IPS DF 6.9 (cell line): ENCODE measurements around the gene LCORL.

Experiments used
- DNase-seq: peaks from one replicate; pipeline ENCODE4 v3.0.0-alpha.2; 2013; ENCODE audit warnings: low read depth, low spot score
- H3K27ac ChIP-seq: one replicate; pipeline ENCODE4 v1.5.1; 2013; ENCODE audit warnings: low read length, control low read depth
- H3K27me3 ChIP-seq: 2 replicates; pipeline ENCODE4 v1.6.1; 2013; ENCODE audit warnings: mild to moderate bottlenecking, low read length; ENCODE audit not compliant: control insufficient read depth, insufficient read depth
- H3K36me3 ChIP-seq: 2 replicates; pipeline ENCODE4 v1.6.1; 2013; ENCODE audit warnings: low read length; ENCODE audit not compliant: control insufficient read depth, insufficient read depth
- H3K4me1 ChIP-seq: 2 replicates; pipeline ENCODE4 v1.6.1; 2013; ENCODE audit warnings: low read length; ENCODE audit not compliant: control insufficient read depth, insufficient read depth
- H3K4me3 ChIP-seq: 2 replicates; pipeline ENCODE4 v1.5.1; 2013; ENCODE audit warnings: mild to moderate bottlenecking, low read length
- H3K9me3 ChIP-seq: 2 replicates; pipeline ENCODE4 v1.6.1; 2013; ENCODE audit warnings: low read length, inconsistent platforms; ENCODE audit not compliant: control insufficient read depth, insufficient read depth
- WGBS: extraction: QIAGEN DNeasy Blood & Tissue Kit; methylation state at CpG from one replicate; pipeline ENCODE4 v1.1.7; 2013; ENCODE audit warnings: mixed read lengths, missing lambda C conversion rate; ENCODE audit not compliant: insufficient read length, insufficient coverage; 5-methylcytosine and 5-hydroxymethylcytosine counted together

The LCORL gene

DNA sequence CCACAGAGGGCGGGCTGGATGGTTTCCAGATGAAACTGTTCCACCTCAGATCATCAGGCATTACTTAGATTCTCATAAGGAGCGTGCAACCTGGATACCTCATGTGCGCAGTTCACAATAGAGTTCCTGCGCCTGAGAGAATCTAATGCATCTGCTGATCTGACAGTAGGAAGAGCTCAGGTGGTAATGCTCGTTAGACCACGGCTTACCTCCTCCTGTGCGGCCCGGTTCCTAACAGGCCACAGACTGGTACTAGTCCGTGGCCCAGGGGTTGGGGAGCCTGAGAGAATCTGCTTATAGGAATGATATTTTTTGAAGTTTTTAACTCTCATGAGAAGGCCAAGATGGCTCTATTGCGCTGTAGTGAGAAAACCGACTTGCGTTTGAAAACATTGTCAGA is 205.4 kb downstream of the LCORL start:
- no CpG with 5 or more reads among the region's 12 CpGs for WGBS
- H3K4me3 ChIP-seq = no peak overlapping the region
- H3K36me3 ChIP-seq = no peaks in the 10 kb centered on the region; the same call in 1 of the 2 replicates

DNA sequence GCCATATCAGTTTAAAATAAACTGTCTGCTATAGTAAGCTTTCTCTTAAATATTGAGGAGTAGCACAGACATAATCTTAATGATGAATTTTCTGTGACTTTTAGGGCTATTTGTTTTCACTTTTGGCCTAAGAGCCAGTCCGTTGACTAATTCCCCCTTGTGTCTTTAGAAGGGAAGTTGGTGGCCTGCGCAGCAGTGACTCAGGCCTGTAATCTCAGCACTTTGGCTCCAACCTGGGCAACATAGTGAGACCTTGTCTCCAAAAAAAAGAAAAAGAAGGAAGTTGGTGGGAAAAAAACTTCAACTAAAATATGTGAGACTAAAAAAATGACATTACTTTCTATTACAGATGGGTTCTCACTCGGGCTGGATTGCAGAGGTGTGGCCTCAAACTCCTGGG is 207.4 kb downstream of the LCORL start:
- Histone ChIP-seq H3K4me1 (no peaks in the 10 kb centered on the region), H3K27ac (no peak overlapping the region), H3K9me3 (no peaks in the 10 kb centered on the region), H3K36me3 (no peaks in the 10 kb centered on the region; the same call in 1 of the 2 replicates), H3K27me3 (no peaks in the 10 kb centered on the region), H3K4me3 (no peak overlapping the region)
- no peak for DNase-seq
- WGBS = no CpG with 5 or more reads among the region's 3 CpGs

More for the DNA sequence above, 205.4 kb downstream of the LCORL start:
- Histone ChIP-seq H3K4me1 (no peaks in the 10 kb centered on the region), H3K9me3 (no peaks in the 10 kb centered on the region), H3K27ac (no peak overlapping the region), H3K27me3 (no peaks in the 10 kb centered on the region)
- no peak for DNase-seq

- H3K27ac ChIP-seq = no peak overlapping the region
- no peak for DNase-seq
Measured at GRCh38 chr4:17812801-17813200, 208.8 kb downstream of the LCORL start.

GRCh38 chr4:17812125-17812524 is 209.4 kb downstream of the LCORL start:
- Histone ChIP-seq H3K4me1 (no peaks in the 10 kb centered on the region; the same call in 1 of the 2 replicates), H3K4me3 (no peak overlapping the region; the same call in 1 of the 2 replicates), H3K27ac (no peak overlapping the region), H3K36me3 (no peaks in the 10 kb centered on the region; the same call in 1 of the 2 replicates), H3K27me3 (no peaks in the 10 kb centered on the region), H3K9me3 (no peaks in the 10 kb centered on the region)
- whole genome bisulfite sequencing = 100% methylated on average over 2 of the region's 3 CpGs
- no peak for DNase-seq

More at GRCh38 chr4:17812801-17813200, 208.8 kb downstream of the LCORL start:
- Histone ChIP-seq H3K4me3 (no peak overlapping the region), H3K4me1 (no peaks in the 10 kb centered on the region), H3K36me3 (no peaks in the 10 kb centered on the region; the same call in 1 of the 2 replicates), H3K9me3 (no peaks in the 10 kb centered on the region), H3K27me3 (no peaks in the 10 kb centered on the region)
- WGBS = no CpG with 5 or more reads among the region's 3 CpGs

DNA sequence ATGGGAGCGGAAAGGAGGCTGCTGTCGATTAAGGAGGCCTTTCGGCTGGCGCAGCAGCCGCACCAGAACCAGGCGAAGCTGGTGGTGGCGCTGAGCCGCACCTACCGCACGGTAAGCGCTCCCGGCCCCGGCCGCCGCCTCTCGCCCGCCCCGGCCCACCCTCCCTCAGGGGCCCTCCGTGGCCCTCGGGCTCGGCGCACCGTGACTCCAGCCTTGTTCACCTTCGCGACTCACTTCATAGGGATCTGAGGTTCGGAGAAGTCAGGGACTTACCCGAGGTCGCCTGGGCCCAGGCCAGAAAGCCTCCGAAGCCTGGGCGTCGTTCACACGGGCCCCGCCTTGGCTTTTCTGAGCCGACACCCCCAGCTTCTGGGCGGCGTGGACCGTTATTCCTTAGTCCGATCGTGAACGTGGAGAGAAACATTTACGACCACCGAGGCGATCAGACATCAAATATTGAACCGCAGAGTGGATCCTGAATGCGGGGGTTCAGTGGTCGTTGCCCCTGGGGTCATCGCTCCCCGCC is 210.4 kb downstream of the LCORL start:
- Histone ChIP-seq H3K4me1 (no peaks in the 10 kb centered on the region; the same call in 1 of the 2 replicates), H3K27me3 (no peaks in the 10 kb centered on the region), H3K9me3 (no peaks in the 10 kb centered on the region), H3K36me3 (no peaks in the 10 kb centered on the region), H3K4me3 (peak overlapping the region; percentile 81), H3K27ac (no peak overlapping the region)
- no peak for DNase-seq
- WGBS = no CpG with 5 or more reads among the region's 48 CpGs

- no peaks in the 10 kb centered on the region; the same call in 1 of the 2 replicates for H3K4me1 ChIP-seq
- peak; percentile 99 for DNase-seq
- peak within 1 kb of the TSS; percentile 81 for H3K4me3 ChIP-seq
- no peaks in the 10 kb centered on the region for H3K9me3 ChIP-seq
- WGBS = no CpG with 5 or more reads among the region's 69 CpGs
- no peaks in the 10 kb centered on the region for H3K27me3 ChIP-seq
- no peaks in the 10 kb centered on the region for H3K36me3 ChIP-seq
- no peak within 1 kb of the TSS for H3K27ac ChIP-seq
Measured at GRCh38 chr4:17810260-17811077, 211.1 kb downstream of the LCORL start, which contains the start of the genes DCAF16 and NCAPG. DCAF16 (minus strand) TSS chr4:17810757; CDS start chr4:17804141, 6,616 bp downstream. NCAPG (plus strand) TSS chr4:17810979; CDS start chr4:17811078, 99 bp downstream.

GRCh38 chr4:17809667-17810066 is 211.9 kb downstream of the LCORL start:
- Histone ChIP-seq H3K4me1 (no peaks in the 10 kb centered on the region; the same call in 1 of the 2 replicates), H3K36me3 (peaks cover 2% of the 10 kb centered on the region; the same call in 1 of the 2 replicates), H3K4me3 (peak overlapping the region; percentile 81; the same call in 1 of the 2 replicates), H3K27me3 (no peaks in the 10 kb centered on the region), H3K9me3 (no peaks in the 10 kb centered on the region), H3K27ac (no peak overlapping the region)
- no peak for DNase-seq
- WGBS = no CpG with 5 or more reads among the region's 7 CpGs

DNA sequence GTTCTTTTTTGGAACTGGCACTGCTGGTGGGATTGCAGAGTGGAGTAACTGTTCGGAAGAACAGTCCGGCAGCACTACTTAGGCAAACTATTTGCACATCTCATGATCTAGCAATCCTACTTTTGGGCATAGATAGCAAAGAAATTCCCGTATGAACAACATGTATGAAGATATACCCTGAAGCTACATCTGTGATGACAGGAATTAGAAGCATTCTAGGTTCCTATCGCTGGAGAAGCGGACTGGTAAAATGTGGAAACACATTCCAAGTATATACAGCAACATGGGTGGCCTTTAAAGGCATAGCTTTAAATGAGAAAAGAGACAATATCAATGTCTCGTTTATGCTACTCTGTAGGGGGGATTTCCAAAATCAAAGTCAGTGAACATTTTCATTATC is 214.1 kb downstream of the LCORL start:
- Histone ChIP-seq H3K27me3 (no peaks in the 10 kb centered on the region), H3K27ac (no peak overlapping the region), H3K4me3 (no peak overlapping the region), H3K36me3 (peaks cover 18% of the 10 kb centered on the region; the same call in 1 of the 2 replicates), H3K9me3 (no peaks in the 10 kb centered on the region), H3K4me1 (no peaks in the 10 kb centered on the region; the same call in 1 of the 2 replicates)
- DNase-seq = no peak
- WGBS = no CpG with 5 or more reads among the region's 6 CpGs

DNA sequence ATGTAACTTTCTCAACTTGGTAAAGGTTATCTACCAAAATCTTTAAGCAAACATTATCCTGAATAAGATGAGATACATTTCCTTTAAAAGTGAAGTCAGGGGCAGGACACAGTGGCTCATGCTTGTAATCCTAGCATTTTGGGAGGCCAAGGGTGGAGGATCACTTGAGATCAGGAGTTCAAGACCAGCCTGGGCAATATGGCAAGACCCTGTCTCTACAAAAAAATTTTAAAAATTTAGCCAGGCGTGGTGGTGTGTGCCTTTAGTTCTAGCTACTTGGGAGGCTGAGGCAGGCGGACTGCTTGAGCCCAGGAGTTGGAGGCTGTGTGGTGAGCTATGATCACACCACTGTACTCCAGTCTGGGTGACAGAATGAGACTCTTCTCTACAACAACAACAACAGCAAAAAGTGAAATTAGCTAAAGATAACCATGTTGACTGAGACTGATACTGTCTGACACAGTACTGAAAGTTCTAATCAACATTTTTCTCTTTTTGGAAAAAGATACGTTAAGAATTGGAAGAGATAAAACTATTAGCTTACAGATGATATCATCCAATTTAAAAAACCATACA is 215.9 kb downstream of the LCORL start:
- Histone ChIP-seq H3K4me1 (no peaks in the 10 kb centered on the region; the same call in 1 of the 2 replicates), H3K27ac (no peak overlapping the region), H3K36me3 (peaks cover 18% of the 10 kb centered on the region; the same call in 1 of the 2 replicates), H3K27me3 (no peaks in the 10 kb centered on the region), H3K4me3 (no peak overlapping the region), H3K9me3 (no peaks in the 10 kb centered on the region)
- DNase-seq = no peak
- WGBS = no CpG with 5 or more reads among the region's 3 CpGs

GRCh38 chr4:17797808-17798207 is 223.7 kb downstream of the LCORL start:
- DNase-seq = no peak
- Histone ChIP-seq H3K27me3 (no peaks in the 10 kb centered on the region), H3K36me3 (no peaks in the 10 kb centered on the region), H3K27ac (no peak overlapping the region), H3K4me3 (no peak overlapping the region), H3K9me3 (no peaks in the 10 kb centered on the region), H3K4me1 (no peaks in the 10 kb centered on the region)
- no CpG with 5 or more reads among the region's 1 CpG for WGBS
